Ureter (tissue), 1 donor: Measurements from ENCODE around the gene OTOS. TPM values are rescaled to one million over a fixed set of nuclear protein-coding genes. Genes with fewer than 3 reads are reported as not detected.

Experiments
- DNase-seq: peaks from one replicate; pipeline ENCODE4 v3.0.0-alpha.2; 2020; ENCODE audit warnings: low spot score
- total RNA-seq: library from RNA; stranded (reverse); gene quantifications from one replicate; pipeline ENCODE4 v1.2.4, GENCODE V29; 2023
- donor health status: DM: yes; HTN: yes; CAD: no.

The OTOS gene
- total RNA-seq, 1 donor from 2014 or later, result not detected

DNA sequence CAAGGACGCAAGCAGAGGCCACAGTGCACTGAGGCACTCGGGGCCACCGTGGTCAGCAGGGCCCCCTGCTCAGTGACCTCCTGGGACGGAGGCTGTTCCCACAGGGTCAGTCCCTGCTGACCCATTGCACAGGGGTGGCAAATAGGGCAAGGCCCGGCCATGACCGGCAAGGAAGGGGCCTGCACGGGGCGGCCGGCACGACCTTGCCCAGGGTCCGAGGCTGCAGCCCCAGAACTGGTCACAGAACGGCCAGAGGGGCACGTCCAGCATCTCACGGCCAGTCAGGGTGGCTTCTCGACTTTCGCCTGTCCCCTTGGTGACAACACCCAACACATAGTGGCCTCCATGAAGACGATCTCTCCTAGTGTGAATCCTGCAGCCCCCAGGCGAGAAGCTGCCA lies 27.6 kb upstream of the OTOS start:
- no peak for DNase-seq

DNA sequence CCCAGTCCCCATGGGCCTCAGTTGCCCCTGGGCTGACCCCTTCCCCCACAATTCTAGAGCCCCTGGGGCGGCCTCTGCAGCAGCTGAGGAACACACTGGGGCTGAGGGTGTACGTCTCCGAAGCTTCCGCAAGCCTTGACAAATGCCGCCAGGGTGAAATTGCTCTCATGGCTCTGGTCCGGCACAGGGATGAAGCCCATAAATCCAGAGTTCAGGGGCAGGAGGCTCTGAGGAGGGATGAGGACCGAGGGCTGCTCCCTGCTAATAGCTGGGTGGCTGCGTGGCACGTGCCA lies 27.1 kb upstream of the OTOS start:
- DNase-seq, result no peak

DNA sequence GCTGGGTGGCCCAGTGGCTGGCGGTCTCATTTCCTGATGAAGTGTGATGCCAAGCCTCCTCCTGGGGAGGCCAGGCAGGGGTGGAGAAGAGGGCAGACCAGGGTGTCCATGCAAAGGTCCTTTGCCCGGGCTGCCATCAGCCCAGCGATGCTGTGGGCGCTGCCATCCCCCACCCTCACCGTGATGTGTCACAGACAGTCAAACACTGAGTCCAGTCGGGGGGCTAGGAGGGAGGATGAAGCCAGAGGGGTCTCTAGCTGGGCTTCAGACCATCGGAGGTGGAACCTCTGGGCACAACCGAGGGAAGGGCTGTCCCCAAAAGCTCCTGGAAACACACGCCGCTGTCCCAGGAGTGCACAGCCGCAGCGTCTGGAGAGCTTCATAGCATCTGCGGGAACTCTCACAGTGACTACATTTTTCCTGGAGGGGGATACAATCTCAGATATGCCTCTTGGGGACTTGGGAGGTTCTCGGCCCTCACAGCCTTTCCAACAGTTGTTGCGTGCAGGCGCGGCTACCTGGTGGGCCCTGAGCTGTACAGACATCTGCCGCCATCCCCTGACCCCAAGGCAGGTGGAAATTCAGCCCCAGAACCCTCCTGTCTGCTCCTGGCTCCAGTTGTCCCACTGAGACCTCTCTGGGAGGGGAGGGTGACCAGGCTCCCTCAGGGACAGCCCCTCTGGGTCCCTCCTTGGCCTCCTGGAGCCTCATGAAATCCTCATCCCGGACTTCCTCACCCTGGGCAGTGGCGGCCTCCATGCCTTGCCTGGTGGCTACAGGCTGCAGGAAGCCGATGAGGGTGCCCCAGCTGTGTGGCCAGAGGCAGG lies 26.5 kb upstream of the OTOS start:
- no peak for DNase-seq

DNA sequence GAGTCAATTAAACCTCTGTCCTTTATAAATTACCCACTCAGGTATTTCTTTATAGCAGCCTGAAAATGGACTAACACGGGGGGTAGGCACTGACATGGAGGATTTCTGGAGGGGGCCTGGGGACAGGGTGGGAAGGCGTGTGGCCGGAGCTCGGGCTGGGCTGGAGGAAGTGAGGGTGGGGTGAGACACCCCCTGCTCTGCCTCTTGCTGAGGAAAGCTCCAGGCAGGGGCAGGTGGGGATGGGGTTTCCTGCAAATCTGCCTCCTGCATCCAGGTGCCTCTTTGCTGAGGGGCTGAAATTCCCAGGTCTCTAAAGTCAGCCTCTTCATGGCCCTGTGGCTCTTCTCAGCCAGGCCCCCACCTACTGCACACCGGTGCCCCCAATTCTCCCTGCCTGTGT lies 25.7 kb upstream of the OTOS start:
- no peak for DNase-seq

DNA sequence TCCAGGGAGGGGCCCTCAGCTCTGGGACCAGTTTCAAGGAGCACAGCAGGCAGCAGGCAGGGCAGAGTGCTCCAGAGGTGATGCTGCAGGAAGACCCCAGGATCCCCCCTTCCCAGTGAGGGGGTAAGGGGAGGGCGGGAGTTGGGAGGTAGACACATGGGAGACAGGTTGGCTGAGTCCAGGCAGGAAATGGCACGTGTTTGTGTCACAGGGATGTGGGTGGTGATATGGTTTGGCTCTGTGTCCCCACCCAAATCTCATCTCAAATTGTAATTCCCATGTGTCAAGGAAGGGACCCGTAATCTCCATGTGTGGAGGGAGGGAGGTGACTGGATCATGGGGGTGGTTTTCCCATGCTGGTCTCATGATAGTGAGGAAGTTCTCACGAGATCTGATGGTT lies 25.2 kb upstream of the OTOS start:
- no peak for DNase-seq

DNA sequence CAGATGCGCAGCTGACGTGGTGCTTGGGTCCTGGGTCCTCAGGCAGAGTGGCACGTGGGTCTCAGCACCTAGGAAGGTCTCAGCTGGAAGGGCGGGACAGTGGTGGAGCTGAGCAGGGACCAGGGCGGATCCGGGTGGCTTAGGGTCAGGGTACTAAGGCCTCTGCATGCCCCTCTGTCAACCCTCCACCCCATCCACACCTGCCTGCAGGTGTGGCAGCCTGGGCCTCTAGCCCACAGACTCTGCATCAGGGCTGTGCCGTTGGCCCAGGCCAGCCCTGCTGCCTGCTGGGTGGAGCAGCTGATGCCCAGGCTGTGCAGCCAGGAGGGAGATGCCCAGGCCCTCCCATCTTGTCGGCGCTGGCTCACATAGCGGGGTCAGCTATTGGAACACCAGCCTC lies 24.6 kb upstream of the OTOS start:
- no peak for DNase-seq

DNA sequence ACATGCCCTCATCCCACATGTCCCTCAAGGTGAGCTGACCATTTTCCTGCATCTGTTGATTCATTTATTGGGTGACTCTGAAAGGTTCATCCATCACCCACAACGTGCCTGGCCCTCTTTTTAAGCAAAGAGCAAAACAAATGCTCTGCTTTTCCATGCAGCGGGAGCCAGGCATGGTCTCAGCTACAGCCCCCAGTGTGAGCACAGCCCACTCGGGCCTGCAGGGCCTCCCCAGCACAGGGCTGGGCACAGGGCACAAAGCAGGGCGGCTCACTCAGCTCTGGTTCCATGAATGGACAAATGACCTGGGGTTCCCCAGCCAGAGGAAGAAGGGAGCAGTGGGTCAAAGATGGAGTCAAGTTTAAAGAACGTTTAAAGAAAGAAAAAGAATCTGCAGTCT lies 24.1 kb upstream of the OTOS start:
- DNase-seq, result no peak

DNA sequence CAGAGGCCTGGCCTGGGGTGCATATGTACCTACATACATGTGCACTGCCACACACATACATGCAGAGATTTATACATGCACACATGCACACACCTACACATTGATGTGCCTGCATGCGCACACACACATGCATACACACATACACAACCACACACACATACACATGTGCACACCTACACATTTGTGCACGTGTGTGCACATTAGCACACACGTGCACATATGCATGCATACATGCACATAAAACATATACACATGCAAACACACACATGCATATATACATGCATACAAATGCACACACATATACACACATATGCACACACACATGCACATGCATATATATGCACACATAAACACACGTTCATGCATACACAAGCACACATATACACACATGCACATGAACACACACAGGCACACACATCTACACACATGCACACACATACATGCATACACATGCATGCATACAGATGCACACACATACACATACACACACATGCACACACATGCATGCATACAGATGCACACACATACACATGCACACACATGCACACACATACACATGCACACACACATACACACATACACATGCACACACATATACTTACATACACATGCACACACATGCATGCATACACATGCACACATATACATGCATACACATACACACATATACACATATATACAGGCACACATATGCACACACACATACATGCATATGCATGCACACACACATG lies 23.6 kb upstream of the OTOS start:
- no peak for DNase-seq

DNA sequence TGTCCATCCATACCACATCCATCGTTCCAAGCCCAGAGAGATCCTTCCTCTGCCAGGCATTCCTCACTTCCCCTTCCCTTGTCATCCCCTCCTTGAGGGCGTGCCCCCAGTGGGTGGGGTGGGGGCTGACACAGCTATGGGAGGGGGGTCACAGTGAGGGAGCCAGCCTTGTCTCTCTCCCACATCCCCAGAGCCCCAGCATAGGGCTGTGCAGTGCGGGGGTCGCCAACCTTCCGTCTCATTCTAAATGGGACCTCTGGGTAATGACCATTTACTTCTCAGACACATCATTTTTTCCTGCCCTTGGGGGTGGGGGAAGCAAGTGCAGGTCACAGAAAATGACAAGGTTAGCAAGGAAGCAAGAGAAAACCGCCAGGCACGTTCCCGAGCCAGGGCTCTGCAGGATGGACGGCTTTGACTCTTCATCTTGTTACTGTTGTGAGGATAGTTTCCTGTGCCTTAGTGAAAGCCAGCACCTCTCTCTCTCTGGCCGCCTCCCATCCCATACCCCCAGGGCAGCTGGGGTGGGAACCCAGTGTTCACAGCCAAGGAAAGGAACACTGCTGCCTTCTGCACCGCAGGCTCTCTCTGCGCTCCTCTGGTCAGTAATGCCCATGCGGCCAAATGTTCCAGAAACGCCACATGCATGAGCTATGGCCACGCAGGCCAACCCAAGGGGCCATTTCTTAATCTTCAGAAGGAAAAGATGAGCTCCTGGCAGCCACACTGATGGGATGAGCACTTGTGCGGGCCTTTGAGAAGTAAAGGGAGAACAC lies 22.7 kb upstream of the OTOS start:
- no peak for DNase-seq

DNA sequence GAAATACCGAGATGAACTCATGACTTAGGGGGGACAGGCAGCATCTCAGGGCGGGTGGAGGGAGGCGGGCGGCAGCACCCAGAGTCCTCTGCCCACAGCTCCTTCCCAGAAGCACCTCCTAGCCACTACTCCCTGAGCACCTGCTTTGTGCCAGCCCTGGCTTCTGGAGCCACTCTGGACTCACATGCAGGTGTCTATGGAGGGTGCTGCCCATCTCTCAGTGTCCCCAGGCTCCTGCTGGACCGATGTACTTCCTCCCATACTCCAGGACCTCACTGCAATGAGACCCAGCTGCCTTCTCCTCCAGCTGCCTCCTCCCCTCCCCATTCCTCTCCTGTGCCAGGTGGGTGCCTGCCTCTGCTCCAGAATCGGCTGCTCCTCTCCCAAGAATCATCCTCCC lies 22.1 kb upstream of the OTOS start:
- no peak for DNase-seq

DNA sequence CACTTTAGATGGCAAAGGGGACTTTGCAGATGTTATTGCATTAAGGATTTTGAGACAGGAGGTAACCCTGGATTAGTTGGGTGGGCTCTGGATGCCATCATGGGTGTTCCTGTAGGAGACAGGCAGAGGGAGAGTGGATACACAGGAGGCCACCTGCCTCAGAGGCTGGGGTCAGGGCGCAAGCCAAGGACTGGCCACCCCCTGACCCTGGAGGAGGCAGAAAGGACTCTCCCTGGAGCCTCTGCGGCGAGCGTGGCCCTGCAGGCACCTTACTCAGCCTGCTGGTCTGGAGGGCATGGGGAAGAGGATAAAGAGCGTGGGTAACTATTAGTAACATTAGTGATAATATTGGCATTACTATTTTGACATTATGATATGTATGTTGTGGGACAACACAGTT lies 21.6 kb upstream of the OTOS start:
- DNase-seq, result no peak

DNA sequence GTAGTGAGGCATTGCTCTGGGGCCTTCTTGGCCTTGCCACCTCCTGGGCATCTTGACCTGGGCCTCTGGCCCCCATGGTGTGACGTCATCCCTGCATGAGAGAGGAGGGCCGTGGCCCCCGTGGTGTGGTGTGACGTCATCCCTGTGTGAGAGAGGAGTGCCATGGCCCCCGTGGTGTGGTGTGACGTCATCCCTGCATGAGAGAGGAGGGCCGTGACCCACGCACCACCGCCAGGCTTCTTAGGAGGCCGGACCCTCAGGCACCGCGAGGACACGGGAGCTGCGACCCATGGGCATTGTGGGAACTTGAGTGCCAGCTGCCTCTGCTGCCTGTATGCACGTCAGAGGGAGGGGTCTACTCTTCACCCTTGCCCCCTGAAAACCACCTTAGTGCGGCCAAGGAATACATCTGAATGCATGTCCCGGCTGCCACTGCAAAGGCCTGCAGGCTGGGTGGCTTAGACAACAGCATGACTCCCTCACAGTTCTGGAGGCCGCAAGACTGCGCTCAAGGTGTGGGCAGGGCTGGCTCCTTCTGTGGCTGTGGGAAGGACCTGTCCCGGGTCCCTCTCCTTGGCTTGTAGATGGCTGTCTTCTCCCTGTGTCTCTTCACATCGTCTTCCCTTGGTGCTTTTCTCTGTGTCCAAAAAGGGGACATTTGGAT lies 20.8 kb upstream of the OTOS start:
- DNase-seq, result no peak

DNA sequence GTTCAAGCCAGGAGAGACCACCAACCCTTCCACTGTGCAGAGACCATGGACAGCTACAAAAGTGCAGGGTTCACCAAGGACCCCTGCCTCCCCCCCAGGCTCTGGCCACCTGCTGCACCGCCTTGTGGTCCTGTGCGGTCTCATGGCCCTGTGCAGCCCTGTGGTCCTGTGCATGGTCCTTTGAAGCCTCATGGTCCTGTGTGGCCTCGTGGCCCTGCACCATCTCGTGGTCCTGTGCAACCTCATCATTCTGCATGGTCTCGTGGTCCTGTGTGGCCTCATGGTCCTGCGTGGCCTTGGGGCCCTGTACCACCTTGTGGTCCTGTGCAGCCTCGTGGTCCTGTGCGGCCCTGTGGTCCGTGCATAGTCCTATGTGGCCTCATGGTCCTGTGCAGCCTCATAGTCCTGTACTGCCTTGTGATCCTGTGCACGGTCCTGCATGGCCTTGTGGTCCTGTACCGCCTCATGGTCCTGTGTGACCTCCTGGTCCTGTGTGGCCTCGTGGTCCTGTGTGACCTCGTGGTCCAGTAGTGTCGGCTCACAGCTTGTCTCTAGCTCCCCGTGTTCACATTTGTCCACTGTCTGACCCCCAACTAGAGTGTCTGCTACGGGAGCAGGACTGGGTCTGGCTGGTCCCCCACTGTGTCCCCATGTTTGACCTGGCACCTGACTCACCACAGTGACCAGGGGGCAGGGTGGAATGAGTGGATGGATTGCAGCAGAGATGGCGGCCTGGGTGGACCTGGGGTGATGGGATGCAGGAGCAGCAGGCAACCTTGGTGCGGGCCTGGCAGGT lies 20.0 kb upstream of the OTOS start:
- no peak for DNase-seq

DNA sequence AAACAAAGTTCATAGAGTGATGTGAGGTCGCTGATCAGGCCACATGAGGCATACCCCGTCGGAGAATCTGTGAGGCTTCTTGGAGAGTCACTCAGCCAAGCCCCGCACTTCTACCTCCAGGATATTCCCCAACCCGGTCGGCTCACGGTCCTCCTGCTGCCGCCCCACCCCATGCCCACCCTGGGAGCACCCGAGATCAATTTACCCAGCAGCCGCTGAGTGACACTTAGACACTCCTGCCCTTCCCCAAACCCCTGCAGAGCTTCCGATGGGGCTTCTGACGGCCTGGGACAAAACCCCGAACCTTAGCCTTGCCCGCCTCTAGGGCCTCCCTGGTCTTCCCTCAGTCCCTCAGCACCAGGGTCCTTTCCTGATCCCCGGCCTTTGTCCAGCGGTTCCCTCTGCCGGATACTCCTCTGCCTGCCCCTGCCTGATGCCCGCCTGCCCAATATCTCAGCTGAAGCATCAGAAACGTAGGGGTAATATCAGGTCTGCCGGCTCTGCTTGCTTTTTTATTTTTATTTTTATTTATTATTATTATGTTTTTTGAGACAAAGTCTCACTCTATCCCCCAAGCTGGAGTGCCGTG lies 18.9 kb upstream of the OTOS start:
- no peak for DNase-seq

DNA sequence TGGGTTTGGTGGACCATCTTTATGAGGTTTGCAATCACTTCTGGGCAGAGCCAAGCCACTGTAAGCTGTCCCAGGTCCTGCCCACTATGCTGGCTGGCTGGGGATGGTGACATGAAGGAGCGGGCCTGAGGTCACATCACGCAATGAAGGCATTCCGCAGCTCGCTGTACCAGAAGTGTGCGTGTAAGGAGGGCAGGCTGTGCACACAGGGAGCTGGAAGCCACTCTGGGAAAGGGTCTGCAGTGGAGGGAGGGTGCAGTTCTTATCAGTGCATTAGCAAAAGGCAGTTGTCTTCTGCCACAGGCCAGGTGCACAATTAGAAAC lies 16.7 kb upstream of the OTOS start:
- DNase-seq, result no peak

DNA sequence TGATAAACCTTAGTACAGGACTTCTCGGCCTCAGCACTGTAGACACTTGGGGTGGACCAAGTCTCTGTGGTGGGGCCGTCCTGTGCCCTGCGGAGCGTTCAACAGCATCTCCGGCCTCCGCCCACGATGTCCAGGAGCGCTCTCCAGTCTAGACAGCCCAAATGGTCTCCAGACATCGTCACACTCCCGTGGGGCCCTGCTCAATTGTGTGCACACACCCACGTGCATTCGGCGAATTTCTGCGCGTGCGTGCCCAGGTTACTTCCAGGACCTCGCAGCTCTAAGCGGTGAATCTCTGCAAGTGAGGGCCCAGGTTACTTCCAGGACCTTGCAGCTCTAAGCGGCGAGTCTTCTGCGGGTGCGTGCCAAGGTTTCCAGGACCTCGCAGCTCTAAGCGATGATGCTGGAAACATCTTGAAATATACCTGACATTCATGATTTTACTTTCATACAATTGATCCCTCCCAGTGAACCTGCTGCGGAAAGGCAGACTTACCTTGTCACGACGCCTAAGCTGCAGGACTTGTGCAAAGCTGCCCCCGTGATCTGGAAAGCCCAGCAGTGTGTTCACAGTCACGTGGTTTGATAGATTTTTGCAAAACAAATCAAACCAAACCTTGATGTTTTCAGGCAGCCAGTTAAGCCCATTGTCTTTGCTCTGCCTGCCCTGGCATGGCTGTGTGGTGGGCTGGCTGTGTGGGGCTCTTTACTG lies 16.1 kb upstream of the OTOS start:
- DNase-seq, result no peak

DNA sequence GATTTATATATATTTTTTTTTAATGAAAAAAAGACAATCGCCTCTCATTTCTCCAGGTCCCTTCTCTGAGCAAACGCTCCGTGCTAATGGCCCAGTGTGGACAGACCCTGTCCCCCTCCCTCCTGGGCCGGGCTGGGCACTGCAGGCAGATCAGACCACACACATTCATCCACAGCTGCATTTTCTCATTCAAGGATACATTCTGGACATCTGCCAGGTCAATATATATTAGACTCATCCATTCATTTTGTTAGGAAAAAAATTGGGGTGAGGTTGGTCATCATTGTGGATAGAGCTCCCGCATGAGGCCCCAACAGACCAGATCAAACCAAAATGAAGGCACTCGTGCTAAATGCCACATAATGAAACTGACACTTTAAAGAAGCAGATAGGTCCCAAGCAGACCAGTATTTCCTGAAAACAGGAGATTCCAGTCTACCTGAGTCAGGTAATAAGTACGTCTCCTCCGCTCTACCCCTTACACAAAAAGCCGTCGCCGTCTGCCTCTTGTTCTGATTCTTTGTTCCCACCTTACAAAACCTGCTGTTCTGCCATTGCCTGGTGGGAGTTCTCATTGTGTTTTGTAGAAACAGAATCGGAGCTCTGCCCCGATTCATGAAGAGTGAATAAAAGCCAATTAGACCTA lies 15.4 kb upstream of the OTOS start:
- no peak for DNase-seq

DNA sequence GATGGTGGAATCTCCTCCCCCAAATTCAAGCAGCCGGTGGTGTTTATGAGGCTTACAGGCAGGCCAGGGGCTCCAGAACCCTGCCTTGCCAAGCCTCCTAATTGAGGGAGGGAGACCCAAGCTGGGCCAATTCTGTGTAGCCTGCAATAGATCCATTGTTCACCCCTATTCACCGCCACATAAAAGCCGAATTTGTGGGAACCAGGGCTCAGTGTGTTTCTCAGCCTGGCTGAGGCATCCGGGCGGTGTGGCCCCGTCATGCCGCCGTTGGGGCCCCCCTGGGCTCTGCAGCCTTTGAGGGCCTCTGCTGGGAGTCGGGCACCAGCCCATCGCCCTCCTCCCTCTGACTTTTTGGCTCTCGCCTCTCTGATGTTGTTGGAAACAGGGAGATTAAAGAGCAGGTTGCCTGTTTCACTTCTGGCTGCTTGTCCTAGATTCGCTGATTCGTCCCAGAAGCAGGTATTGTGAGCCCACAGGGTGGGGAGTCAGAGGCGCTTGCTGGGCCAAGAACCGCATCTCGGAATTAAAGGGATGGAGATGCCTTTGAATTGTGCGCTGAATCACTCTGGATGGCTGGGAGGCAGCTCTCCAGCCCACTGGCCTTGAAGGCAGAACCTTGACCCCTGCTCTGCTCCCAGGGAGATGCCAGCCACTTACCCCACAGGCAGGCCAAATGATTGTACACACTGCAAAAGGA lies 14.7 kb upstream of the OTOS start:
- DNase-seq, result no peak

DNA sequence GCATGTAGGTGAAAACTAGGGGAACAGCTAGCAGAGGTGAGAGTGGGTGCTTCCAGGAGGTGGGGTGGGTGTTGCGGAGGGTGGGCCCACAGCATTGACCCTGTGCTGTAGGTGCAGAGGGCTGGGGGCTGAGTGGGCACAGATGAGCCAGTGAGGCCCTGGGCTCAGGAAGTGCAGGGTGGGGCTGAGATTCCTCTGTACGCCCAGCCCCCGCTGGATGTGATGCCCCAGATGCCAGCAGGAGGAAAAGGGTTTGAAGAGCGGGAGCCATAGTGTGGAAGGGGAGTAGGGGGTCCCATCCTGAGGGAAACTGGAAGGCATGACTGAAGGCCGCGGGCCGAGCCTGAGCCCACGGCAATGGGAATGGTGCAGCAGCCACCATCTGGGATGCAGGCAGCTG lies 14.1 kb upstream of the OTOS start:
- DNase-seq, result no peak

DNA sequence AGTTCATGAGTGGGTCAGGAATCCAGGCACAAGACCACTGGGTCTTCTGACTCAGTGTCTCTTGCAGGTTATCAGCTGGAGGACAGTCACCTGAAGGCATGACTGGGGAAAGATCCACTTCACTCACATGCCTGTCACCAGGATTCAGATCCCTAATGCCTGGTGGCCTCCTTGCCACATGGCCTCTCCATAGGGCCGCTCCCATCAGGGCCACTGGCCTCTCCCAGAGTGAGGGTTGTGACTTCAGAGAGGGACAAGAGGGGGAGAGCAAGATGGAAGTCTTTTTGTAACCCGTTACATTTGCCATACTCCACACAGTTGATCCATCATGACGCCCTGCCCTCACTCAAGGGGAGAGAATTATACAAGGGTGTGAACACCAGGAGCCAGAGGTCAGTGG lies 13.0 kb upstream of the OTOS start:
- DNase-seq, result no peak
